Fibroblast of lung (primary cell): ENCODE measurements around the gene GTPBP1.

Experiments
- EZH2 ChIP-seq: IDR thresholded peaks from 2 replicates; pipeline ENCODE4 v1.5.1; 2012; ENCODE audit warnings: low read length, control low read depth, mild to moderate bottlenecking; ENCODE audit errors: missing control alignments
- TF ChIP-seq, protein P1 (sequence below), 2 donors: IDR thresholded peaks in 1 of 2; conservative IDR thresholded peaks in 1 of 2; 1 replicate in 1 of 2; 2 replicates in 1 of 2; pipeline ENCODE4 v1.5.1; 2011 to 2012; ENCODE audit warnings: low read length in 2 of 2, control low read depth in 1 of 2, inconsistent platforms in 1 of 2, low read depth in 1 of 2, mild to moderate bottlenecking in 1 of 2

DNA sequence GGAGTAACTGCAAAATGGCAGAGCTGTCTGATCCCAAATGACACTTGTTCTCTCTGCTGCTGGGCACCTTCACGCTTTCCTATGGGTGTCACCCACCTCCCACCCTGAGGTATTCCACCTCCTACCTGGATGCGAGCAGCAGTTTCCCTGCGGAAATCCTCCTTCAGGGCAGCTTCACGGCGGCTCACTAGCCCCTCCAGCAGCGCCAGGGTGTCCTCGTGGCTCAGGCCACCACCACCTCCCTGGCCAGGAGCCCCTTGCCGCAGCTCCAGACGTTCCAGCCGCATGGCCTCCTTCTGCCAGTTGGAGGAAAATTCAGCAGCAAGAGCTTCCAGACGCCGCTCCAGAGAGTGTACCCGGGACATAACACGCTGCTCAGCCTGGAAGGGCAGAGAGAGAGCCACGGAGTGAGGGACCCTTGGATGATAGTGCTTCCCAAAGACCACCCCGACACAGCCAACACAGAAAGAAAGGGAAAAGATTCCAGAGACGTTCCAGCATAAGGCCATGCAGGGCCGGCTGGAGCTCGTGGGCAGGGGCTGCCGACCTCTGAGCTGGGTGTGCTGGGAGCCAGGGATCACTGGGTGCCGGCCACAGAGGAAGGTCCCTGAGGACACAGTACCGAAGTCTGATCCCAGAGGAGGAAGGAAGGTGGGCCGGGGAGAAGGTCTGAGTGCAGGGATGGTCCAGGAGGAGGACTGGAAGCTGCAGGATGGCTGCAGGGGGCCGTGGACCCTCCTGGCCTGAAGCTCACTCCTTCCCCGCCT lies 36.6 kb downstream of the GTPBP1 start:
- TF ChIP-seq, protein P1, sequence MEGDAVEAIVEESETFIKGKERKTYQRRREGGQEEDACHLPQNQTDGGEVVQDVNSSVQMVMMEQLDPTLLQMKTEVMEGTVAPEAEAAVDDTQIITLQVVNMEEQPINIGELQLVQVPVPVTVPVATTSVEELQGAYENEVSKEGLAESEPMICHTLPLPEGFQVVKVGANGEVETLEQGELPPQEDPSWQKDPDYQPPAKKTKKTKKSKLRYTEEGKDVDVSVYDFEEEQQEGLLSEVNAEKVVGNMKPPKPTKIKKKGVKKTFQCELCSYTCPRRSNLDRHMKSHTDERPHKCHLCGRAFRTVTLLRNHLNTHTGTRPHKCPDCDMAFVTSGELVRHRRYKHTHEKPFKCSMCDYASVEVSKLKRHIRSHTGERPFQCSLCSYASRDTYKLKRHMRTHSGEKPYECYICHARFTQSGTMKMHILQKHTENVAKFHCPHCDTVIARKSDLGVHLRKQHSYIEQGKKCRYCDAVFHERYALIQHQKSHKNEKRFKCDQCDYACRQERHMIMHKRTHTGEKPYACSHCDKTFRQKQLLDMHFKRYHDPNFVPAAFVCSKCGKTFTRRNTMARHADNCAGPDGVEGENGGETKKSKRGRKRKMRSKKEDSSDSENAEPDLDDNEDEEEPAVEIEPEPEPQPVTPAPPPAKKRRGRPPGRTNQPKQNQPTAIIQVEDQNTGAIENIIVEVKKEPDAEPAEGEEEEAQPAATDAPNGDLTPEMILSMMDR (conservative IDR thresholded peaks at IDR 0.05 in 1 of 2, IDR thresholded peaks at IDR 0.05 in 1 of 2; ENCODE audit: low read depth in 1 of 2, low read length in 2 of 2), result no peak
- no peak for TF ChIP-seq EZH2
